IMR-90 (cell line): ENCODE measurements around the gene STK32A. TPM values are rescaled to one million over a fixed set of nuclear protein-coding genes. Genes with fewer than 3 reads are reported as not detected.

Source experiments
- ATAC-seq: fragments of 200-7000 bp; cut with Tn5 transposase; 2 replicates; pipeline ENCODE4 v1.9.1; 2020; ENCODE audit warnings: low read depth, mild to moderate bottlenecking, moderate library complexity
- BruUV-seq: library from RNA; stranded (reverse); fragments of 400-500 nt; replicated peaks from 2 replicates; lab custom pipeline; 2021; lab: Mats Ljungman, UMichigan
- CTCF ChIA-PET: fragments of 300-600 bp; formaldehyde crosslinking; extraction: SDS; loops from one replicate; lab custom pipeline; 2021; ENCODE audit warnings: antibody characterized with exemption; lab: Yijun Ruan, JAX
- POLR2A ChIA-PET: fragments of 300-600 bp; sonication (Branson Sonifier 250); formaldehyde crosslinking; loops from one replicate; lab custom pipeline; 2022; ENCODE audit warnings: antibody characterized with exemption; ENCODE audit not compliant: unreplicated experiment; lab: Charles Lee
- DNase-seq: peaks from one replicate; pipeline ENCODE4 v3.0.0; 2013
- H2AFZ ChIP-seq: replicated peaks from 2 replicates; pipeline ENCODE3; 2013; ENCODE audit warnings: low read length, mild to moderate bottlenecking; ENCODE audit not compliant: poor library complexity
- H2AK5ac ChIP-seq: 2 replicates; pipeline ENCODE4 v1.6.1; 2013; ENCODE audit warnings: low read depth, low read length, inconsistent platforms
- H2AK9ac ChIP-seq: replicated peaks from 2 replicates; pipeline ENCODE3; 2013; ENCODE audit warnings: mild to moderate bottlenecking, low read depth, low read length, moderate library complexity; ENCODE audit not compliant: poor library complexity
- H2BK120ac ChIP-seq: 2 replicates; pipeline ENCODE4 v1.6.1; 2013; ENCODE audit warnings: low read depth, low read length, inconsistent platforms
- H2BK15ac ChIP-seq: 3 replicates; pipeline ENCODE4 v1.6.1; 2013; ENCODE audit warnings: low read depth, low read length, inconsistent platforms
- H2BK20ac ChIP-seq: 2 replicates; pipeline ENCODE4 v1.6.1; 2013; ENCODE audit warnings: low read depth, mild to moderate bottlenecking, inconsistent platforms, low read length, moderate library complexity
- H2BK5ac ChIP-seq: 2 replicates; pipeline ENCODE4 v1.6.1; 2013; ENCODE audit warnings: mild to moderate bottlenecking, low read depth, low read length, inconsistent platforms; ENCODE audit not compliant: poor library complexity, severe bottlenecking
- H3K14ac ChIP-seq: replicated peaks from 2 replicates; pipeline ENCODE4 v1.6.1; 2013; ENCODE audit warnings: low read depth, low read length, inconsistent platforms
- H3K18ac ChIP-seq: 2 replicates; pipeline ENCODE4 v1.6.1; 2013; ENCODE audit warnings: low read depth, low read length, control low read depth
- H3K23ac ChIP-seq: 2 replicates; pipeline ENCODE4 v1.6.1; 2013; ENCODE audit warnings: low read depth, low read length, inconsistent platforms
- H3K27ac ChIP-seq: 2 replicates; pipeline ENCODE4 v1.5.1; 2013; ENCODE audit warnings: mild to moderate bottlenecking, control low read depth, low read length; ENCODE audit not compliant: insufficient read depth
- H3K27me3 ChIP-seq: 2 replicates; pipeline ENCODE4 v1.6.1; 2013; ENCODE audit warnings: low read length; ENCODE audit not compliant: control insufficient read depth, insufficient read depth
- H3K36me3 ChIP-seq: 2 replicates; pipeline ENCODE4 v1.6.1; 2013; ENCODE audit warnings: low read length, mixed read lengths; ENCODE audit not compliant: control insufficient read depth, insufficient read depth
- H3K4ac ChIP-seq: 2 replicates; pipeline ENCODE4 v1.6.1; 2013; ENCODE audit warnings: low read depth, low read length, inconsistent platforms
- H3K4me1 ChIP-seq: 2 replicates; pipeline ENCODE4 v1.6.1; 2013; ENCODE audit warnings: low read length, mixed read lengths; ENCODE audit not compliant: control insufficient read depth, insufficient read depth
- H3K4me2 ChIP-seq: 2 replicates; pipeline ENCODE4 v1.6.1; 2013; ENCODE audit warnings: low read depth, mild to moderate bottlenecking, control low read depth, low read length, moderate library complexity
- H3K4me3 ChIP-seq: 2 replicates; pipeline ENCODE4 v1.5.1; 2013; ENCODE audit warnings: low read depth, mild to moderate bottlenecking, control low read depth, low read length, moderate library complexity; ENCODE audit not compliant: insufficient read depth
- H3K56ac ChIP-seq: 2 replicates; pipeline ENCODE4 v1.6.1; 2013; ENCODE audit warnings: low read length, inconsistent platforms; ENCODE audit not compliant: insufficient read depth; ENCODE audit errors: extremely low read depth
- H3K79me1 ChIP-seq, 2 experiments: 2 replicates each; pipeline ENCODE4 v1.6.1; 2013; ENCODE audit warnings: low read length in 2 of 2, inconsistent platforms in 1 of 2, low read depth in 1 of 2
- H3K9ac ChIP-seq: 2 replicates; pipeline ENCODE4 v1.6.1; 2013; ENCODE audit warnings: low read depth, low read length, control low read depth
- H3K9me1 ChIP-seq: 2 replicates; pipeline ENCODE4 v1.6.1; 2013; ENCODE audit warnings: low read length, inconsistent platforms; ENCODE audit not compliant: insufficient read depth
- H3K9me3 ChIP-seq: 2 replicates; pipeline ENCODE4 v1.6.1; 2013; ENCODE audit warnings: low read length; ENCODE audit not compliant: control insufficient read depth, insufficient read depth
- H4K20me1 ChIP-seq: 2 replicates; pipeline ENCODE4 v1.6.1; 2013; ENCODE audit warnings: low read length, inconsistent platforms; ENCODE audit not compliant: insufficient read depth
- H4K5ac ChIP-seq: 2 replicates; pipeline ENCODE4 v1.6.1; 2013; ENCODE audit warnings: mild to moderate bottlenecking, low read depth, low read length, control low read depth
- H4K8ac ChIP-seq, 2 experiments: 2 replicates each; pipeline ENCODE4 v1.6.1; 2013; ENCODE audit warnings: low read depth in 2 of 2, low read length in 2 of 2, control low read depth in 1 of 2, inconsistent platforms in 1 of 2
- H4K91ac ChIP-seq: 2 replicates; pipeline ENCODE4 v1.6.1; 2013; ENCODE audit warnings: low read depth, low read length, inconsistent platforms; ENCODE audit not compliant: insufficient read depth
- MAFK ChIP-seq: IDR thresholded peaks from 2 replicates; pipeline ENCODE4 v1.6.1; 2012; ENCODE audit warnings: low read depth, low read length, improper control_type of control experiment
- MXI1 ChIP-seq: IDR thresholded peaks from 2 replicates; pipeline ENCODE4 v1.6.1; 2012; ENCODE audit warnings: low read depth, mild to moderate bottlenecking, low read length, moderate library complexity, borderline replicate concordance
- RAD21 ChIP-seq: IDR thresholded peaks from 2 replicates; pipeline ENCODE4 v1.6.1; 2012; ENCODE audit warnings: low read length, improper control_type of control experiment
- dilution Hi-C: fragments of 300-500 bp; cut with HindIII; formaldehyde crosslinking; loops from one replicate; pipeline ENCODE4 v1.14.3; 2018; ENCODE audit warnings: low sequenced_read_pairs; ENCODE audit not compliant: unreplicated experiment
- in situ Hi-C: fragments of 300-500 bp; cut with MboI; formaldehyde crosslinking; loops from 3 replicates; pipeline ENCODE4 v1.14.3; 2019; ENCODE audit warnings: low sequenced_read_pairs, inconsistent platforms, mixed read lengths
- intact Hi-C: fragments of 100-400 bp; cut with micrococcal nuclease; formaldehyde crosslinking; loops from 2 replicates; pipeline ENCODE4 v1.10.0; 2022
- polyA plus RNA-seq, 3 experiments: library from polyadenylated mRNA; depleted of rRNA; stranded (reverse); fragments of >200 nt; gene quantifications; 2 replicates each; pipeline ENCODE4 v1.2.3, GENCODE V29; 2012; ENCODE audit warnings: low replicate concordance in 1 of 3
- total RNA-seq: library from RNA; depleted of rRNA; stranded (reverse); fragments of >200 nt; gene quantifications from 2 replicates; pipeline ENCODE4 v1.2.3, GENCODE V29; 2012
- TF ChIP-seq, protein P1 (sequence below): fragments of 150-350 bp; IDR thresholded peaks from 2 replicates; pipeline ENCODE4 v1.6.1; 2017; ENCODE audit warnings: mild to moderate bottlenecking, antibody characterized with exemption, low read length, low read depth
- TF ChIP-seq, protein P2 (sequence below): conservative IDR thresholded peaks from 2 replicates; pipeline ENCODE4 v1.5.1; 2012; ENCODE audit warnings: mild to moderate bottlenecking, low read depth, low read length, improper control_type of control experiment

Gene STK32A
- total and polyA plus RNA-seq, 2 of the 4 experiments (the other 2 are of a cell fraction) = 0.12 to 0.18 TPM

DNA sequence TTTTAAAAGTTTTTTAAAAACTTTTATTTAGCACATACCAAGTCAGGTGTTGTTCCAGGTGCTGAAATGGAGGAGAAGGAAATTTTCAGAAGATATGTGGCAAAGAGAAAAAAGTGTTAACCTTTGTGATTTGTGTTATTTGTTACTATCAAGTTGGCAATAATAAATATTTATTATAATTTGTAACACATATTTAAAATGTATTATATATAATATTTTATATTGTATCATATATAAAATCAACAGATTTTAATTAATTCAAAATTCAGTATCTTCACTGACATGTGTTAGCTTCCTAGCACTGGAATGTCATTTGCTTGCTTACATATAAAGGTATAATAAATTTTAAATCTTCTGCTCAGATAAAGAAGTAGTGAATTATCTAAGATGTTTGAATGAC lies 71.5 kb downstream of the STK32A start:
- no peak for ATAC-seq
- Histone ChIP-seq H3K9me3 (no peaks in the 10 kb centered on the region), H3K4me2 (no peak overlapping the region), H3K4me1 (peaks cover 2% of the 10 kb centered on the region; the same call in 1 of the 2 replicates), H3K36me3 (no peaks in the 10 kb centered on the region), H2BK120ac (no peak overlapping the region), H3K4ac (no peak overlapping the region), H4K8ac (no peak overlapping the region), H2AK5ac (no peak overlapping the region), H4K91ac (no peak overlapping the region), H3K9ac (no peak overlapping the region), H2AK9ac (no peak overlapping the region), H2AFZ (no peak overlapping the region), H4K20me1 (no peaks in the 10 kb centered on the region), H2BK15ac (no peak overlapping the region), H2BK5ac (no peak overlapping the region), H2BK20ac (no peak overlapping the region), H3K18ac (no peak overlapping the region), H3K9me1 (no peaks in the 10 kb centered on the region), H3K14ac (no peak overlapping the region), H4K5ac (no peak overlapping the region), H3K27ac (no peak overlapping the region), H3K27me3 (no peaks in the 10 kb centered on the region), H3K23ac (no peak overlapping the region), H3K56ac (no peak overlapping the region), H3K4me3 (no peak overlapping the region), H3K79me1 (no peaks in the 10 kb centered on the region)
- BruUV-seq = no TSS peak
- ChIA-PET POLR2A (no interaction called here), CTCF (no interaction called here)
- TF ChIP-seq, protein P1, sequence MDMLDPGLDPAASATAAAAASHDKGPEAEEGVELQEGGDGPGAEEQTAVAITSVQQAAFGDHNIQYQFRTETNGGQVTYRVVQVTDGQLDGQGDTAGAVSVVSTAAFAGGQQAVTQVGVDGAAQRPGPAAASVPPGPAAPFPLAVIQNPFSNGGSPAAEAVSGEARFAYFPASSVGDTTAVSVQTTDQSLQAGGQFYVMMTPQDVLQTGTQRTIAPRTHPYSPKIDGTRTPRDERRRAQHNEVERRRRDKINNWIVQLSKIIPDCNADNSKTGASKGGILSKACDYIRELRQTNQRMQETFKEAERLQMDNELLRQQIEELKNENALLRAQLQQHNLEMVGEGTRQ = no peak
- no peak for TF ChIP-seq MXI1
- no peak for TF ChIP-seq MAFK
- TF ChIP-seq, protein P2, sequence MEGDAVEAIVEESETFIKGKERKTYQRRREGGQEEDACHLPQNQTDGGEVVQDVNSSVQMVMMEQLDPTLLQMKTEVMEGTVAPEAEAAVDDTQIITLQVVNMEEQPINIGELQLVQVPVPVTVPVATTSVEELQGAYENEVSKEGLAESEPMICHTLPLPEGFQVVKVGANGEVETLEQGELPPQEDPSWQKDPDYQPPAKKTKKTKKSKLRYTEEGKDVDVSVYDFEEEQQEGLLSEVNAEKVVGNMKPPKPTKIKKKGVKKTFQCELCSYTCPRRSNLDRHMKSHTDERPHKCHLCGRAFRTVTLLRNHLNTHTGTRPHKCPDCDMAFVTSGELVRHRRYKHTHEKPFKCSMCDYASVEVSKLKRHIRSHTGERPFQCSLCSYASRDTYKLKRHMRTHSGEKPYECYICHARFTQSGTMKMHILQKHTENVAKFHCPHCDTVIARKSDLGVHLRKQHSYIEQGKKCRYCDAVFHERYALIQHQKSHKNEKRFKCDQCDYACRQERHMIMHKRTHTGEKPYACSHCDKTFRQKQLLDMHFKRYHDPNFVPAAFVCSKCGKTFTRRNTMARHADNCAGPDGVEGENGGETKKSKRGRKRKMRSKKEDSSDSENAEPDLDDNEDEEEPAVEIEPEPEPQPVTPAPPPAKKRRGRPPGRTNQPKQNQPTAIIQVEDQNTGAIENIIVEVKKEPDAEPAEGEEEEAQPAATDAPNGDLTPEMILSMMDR = no peak
- no peak for TF ChIP-seq RAD21
- dilution Hi-C loops = no loop called here
- DNase-seq = no peak
- intact Hi-C loops = no loop called here
- in situ Hi-C loops = no loop called here
